OCI-LY3 (cell line): ENCODE measurements around the gene KAZN.

Source experiments
- H2AFZ ChIP-seq: fragments of 200-600, 300-600 bp; shearing (Covaris generic); 2 replicates; pipeline ENCODE4 v1.6.0; 2014; ENCODE audit warnings: antibody characterized with exemption, low read depth, low read length
- H3K27ac ChIP-seq: fragments of 200-600, 300-600 bp; sonication (generic); 2 replicates; pipeline ENCODE4 v1.5.1; 2014; ENCODE audit warnings: mild to moderate bottlenecking, low read length, moderate library complexity, mixed read lengths
- H3K27me3 ChIP-seq: fragments of 200-600, 300-600 bp; sonication (generic); 2 replicates; pipeline ENCODE4 v1.6.1; 2014; ENCODE audit warnings: low read depth, low read length, mixed read lengths
- H3K36me3 ChIP-seq: fragments of 200-600, 300-600 bp; sonication (generic); replicated peaks from 2 replicates; pipeline ENCODE3; 2014; ENCODE audit warnings: low read depth, low read length, mixed read lengths
- H3K4me1 ChIP-seq: fragments of 300-600, 200-600 bp; sonication (generic); 2 replicates; pipeline ENCODE4 v1.6.1; 2014; ENCODE audit warnings: low read length, mixed read lengths
- H3K4me2 ChIP-seq: fragments of 200-600, 300-600 bp; sonication (generic); 2 replicates; pipeline ENCODE4 v1.6.1; 2014; ENCODE audit warnings: low read length, mixed read lengths
- H3K4me3 ChIP-seq: fragments of 300-600, 200-600 bp; sonication (generic); 2 replicates; pipeline ENCODE4 v1.5.1; 2014; ENCODE audit warnings: antibody characterized with exemption, mild to moderate bottlenecking, low read length, moderate library complexity
- H3K79me2 ChIP-seq: fragments of 300-600, 200-600 bp; shearing (Covaris generic); 2 replicates; pipeline ENCODE4 v1.6.1; 2014; ENCODE audit warnings: mild to moderate bottlenecking, low read length, mixed read lengths
- H3K9ac ChIP-seq: fragments of 300-600, 200-600 bp; shearing (Covaris generic); 2 replicates; pipeline ENCODE4 v1.6.0; 2014; ENCODE audit warnings: mild to moderate bottlenecking, low read length, moderate library complexity
- H3K9me3 ChIP-seq: fragments of 200-600, 300-600 bp; shearing (Covaris generic); 2 replicates; pipeline ENCODE4 v1.6.1; 2014; ENCODE audit warnings: low read length, mixed read lengths; ENCODE audit not compliant: insufficient read depth
- H4K20me1 ChIP-seq: fragments of 200-600, 300-600 bp; sonication (generic); 2 replicates; pipeline ENCODE4 v1.6.1; 2016; ENCODE audit warnings: low read length, mixed read lengths; ENCODE audit not compliant: insufficient read depth
- EZH2phosphoT487 ChIP-seq: fragments of 200-600 bp; shearing (Covaris generic); IDR thresholded peaks from 2 replicates; pipeline ENCODE4 v1.6.1; 2018; ENCODE audit warnings: antibody characterized with exemption, mixed run types, low read depth
- TF ChIP-seq, protein P1 (sequence below): fragments of 200-600, 300-600 bp; sonication (generic); IDR thresholded peaks from 2 replicates; pipeline ENCODE4 v1.5.1; 2014; ENCODE audit warnings: antibody characterized with exemption, low read length, low read depth

Gene KAZN

DNA sequence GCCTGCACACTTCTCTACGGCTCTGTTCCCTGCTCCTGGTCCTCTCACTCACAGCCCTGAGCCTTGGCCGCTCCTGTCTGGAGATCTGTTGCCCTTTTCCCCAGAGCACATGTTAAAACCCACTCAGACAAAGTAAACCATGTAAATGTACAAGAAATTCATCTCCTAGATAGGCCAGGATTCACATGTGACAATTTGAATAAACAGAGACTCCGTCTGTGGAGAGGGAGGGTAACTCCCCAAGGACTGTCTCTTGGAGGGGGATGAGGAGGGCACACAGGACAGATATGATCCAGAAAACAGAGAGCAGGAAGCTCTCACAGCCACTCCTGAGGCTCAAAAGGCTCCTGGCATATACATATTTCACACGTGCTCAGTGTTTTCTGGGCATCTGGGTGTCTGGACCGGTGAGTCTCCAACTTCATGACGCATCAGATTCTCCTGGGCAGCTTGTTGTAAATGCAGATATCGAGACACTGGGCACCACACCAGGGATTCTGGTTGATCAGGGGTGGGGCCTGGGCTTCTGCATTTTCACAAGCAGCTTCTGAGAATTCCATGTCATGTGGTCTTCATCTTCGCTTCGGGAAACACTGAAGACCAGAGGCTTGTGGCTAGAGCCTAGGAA is 6.4 kb upstream of the KAZN start:
- Histone ChIP-seq H3K4me2 (no peak overlapping the region), H3K9me3 (no peaks in the 10 kb centered on the region), H3K4me3 (no peak overlapping the region), H3K27ac (no peak overlapping the region), H3K36me3 (no peaks in the 10 kb centered on the region), H4K20me1 (no peaks in the 10 kb centered on the region), H3K27me3 (no peaks in the 10 kb centered on the region), H3K4me1 (no peaks in the 10 kb centered on the region), H3K79me2 (no peaks in the 10 kb centered on the region), H3K9ac (no peak overlapping the region), H2AFZ (no peak overlapping the region)
- TF ChIP-seq, protein P1, sequence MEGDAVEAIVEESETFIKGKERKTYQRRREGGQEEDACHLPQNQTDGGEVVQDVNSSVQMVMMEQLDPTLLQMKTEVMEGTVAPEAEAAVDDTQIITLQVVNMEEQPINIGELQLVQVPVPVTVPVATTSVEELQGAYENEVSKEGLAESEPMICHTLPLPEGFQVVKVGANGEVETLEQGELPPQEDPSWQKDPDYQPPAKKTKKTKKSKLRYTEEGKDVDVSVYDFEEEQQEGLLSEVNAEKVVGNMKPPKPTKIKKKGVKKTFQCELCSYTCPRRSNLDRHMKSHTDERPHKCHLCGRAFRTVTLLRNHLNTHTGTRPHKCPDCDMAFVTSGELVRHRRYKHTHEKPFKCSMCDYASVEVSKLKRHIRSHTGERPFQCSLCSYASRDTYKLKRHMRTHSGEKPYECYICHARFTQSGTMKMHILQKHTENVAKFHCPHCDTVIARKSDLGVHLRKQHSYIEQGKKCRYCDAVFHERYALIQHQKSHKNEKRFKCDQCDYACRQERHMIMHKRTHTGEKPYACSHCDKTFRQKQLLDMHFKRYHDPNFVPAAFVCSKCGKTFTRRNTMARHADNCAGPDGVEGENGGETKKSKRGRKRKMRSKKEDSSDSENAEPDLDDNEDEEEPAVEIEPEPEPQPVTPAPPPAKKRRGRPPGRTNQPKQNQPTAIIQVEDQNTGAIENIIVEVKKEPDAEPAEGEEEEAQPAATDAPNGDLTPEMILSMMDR, result no peak
- no peak for TF ChIP-seq EZH2phosphoT487

DNA sequence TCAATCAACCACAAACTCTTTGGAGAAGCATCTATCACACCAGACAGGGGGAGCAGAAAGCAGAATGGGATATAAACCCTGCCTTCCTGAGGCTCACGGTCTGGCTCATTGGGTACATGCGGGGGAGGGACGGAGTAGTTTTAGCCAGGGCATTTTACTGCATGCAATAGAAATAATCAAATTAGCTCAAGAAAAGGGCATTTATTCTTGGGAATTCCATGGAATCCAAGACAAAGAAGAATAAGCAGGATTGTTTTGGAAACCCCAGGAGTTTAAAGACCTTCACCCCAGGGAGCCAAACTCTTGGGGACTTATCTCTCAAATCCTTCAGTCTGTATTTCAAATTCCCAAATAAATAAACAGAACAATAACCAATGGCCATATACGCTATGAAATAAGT is 5.2 kb upstream of the KAZN start:
- Histone ChIP-seq H3K4me2 (no peak overlapping the region), H2AFZ (no peak overlapping the region), H3K27me3 (no peaks in the 10 kb centered on the region), H3K79me2 (no peaks in the 10 kb centered on the region), H3K27ac (no peak overlapping the region), H3K36me3 (no peaks in the 10 kb centered on the region), H3K4me1 (no peaks in the 10 kb centered on the region), H4K20me1 (no peaks in the 10 kb centered on the region), H3K4me3 (no peak overlapping the region), H3K9ac (no peak overlapping the region), H3K9me3 (no peaks in the 10 kb centered on the region)
- TF ChIP-seq, protein P1, result no peak
- no peak for TF ChIP-seq EZH2phosphoT487

DNA sequence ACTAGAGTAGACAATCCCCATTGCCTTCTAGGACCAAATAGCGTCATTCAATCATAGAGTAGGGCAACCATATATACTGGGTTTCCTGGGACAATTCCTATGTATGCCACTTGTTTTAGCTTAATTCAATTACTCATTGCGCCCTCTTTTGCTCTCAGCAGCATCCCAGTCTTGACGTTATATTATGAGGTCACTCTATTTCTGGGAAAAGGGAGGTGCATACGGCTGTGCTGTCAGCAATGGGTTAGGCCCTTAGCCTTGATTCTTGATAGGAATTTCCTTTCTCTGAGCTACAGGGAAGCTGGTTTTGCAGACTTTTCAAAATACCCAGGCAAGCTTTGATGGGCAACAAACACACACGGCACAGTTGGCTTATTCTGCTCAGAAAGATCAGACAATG is 4.4 kb upstream of the KAZN start:
- H3K79me2 ChIP-seq, result no peaks in the 10 kb centered on the region
- no peak overlapping the region for H2AFZ ChIP-seq
- H4K20me1 ChIP-seq, result no peaks in the 10 kb centered on the region
- no peak for TF ChIP-seq EZH2phosphoT487
- TF ChIP-seq, protein P1, result no peak
- no peak overlapping the region for H3K4me2 ChIP-seq
- no peak overlapping the region for H3K9ac ChIP-seq
- no peak overlapping the region for H3K4me3 ChIP-seq
- H3K9me3 ChIP-seq, result no peaks in the 10 kb centered on the region
- no peaks in the 10 kb centered on the region for H3K27me3 ChIP-seq
- no peak overlapping the region for H3K27ac ChIP-seq
- H3K36me3 ChIP-seq, result no peaks in the 10 kb centered on the region
- H3K4me1 ChIP-seq, result no peaks in the 10 kb centered on the region

DNA sequence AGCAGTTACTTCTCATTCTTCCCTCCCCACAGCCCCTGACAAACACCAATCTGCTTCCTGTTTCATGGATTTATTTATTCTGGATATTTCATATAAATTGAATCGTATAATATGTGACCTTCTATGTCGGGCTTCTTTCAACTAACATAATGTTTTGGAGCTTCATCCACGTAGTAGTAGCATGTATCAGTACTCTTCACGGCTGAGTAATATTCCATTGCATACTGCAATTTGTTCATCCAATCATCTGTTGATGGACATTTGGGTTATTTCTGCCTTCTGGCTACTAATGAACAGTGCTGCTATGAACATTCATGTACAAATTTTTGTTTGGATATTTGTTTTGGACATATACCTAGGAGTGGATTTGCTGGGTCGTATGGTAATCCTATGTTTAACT is 1.9 kb upstream of the KAZN start:
- no peak overlapping the region for H2AFZ ChIP-seq
- no peak overlapping the region for H3K27ac ChIP-seq
- no peaks in the 10 kb centered on the region for H3K9me3 ChIP-seq
- H4K20me1 ChIP-seq, result no peaks in the 10 kb centered on the region
- TF ChIP-seq, protein P1, result no peak
- no peak for TF ChIP-seq EZH2phosphoT487
- no peaks in the 10 kb centered on the region for H3K27me3 ChIP-seq
- H3K4me3 ChIP-seq, result no peak overlapping the region
- no peaks in the 10 kb centered on the region for H3K79me2 ChIP-seq
- H3K9ac ChIP-seq, result no peak overlapping the region
- no peak overlapping the region for H3K4me2 ChIP-seq
- peaks cover 14% of the 10 kb centered on the region for H3K4me1 ChIP-seq
- no peaks in the 10 kb centered on the region for H3K36me3 ChIP-seq
